Testis (tissue), 2 donors: Measurements from ENCODE around the gene FAM131B.

ENCODE experiments used
- CTCF ChIP-seq, 3 experiments: fragments of 450-650 bp in 2 of 3; fragments of 200-600 bp in 1 of 3; sonication (generic) in 1 of 3; IDR thresholded peaks; one replicate each; pipeline ENCODE4 v1.5.1; 2016 to 2019; ENCODE audit warnings: antibody characterized with exemption in 3 of 3, mild to moderate bottlenecking in 2 of 3, moderate library complexity in 1 of 3
- POLR2A ChIP-seq: fragments of 450-650 bp; IDR thresholded peaks from one replicate; pipeline ENCODE4 v1.6.1; 2017; ENCODE audit warnings: antibody characterized with exemption, mild to moderate bottlenecking, moderate library complexity

GRCh38 chr7:143399642-143400041, 37.1 kb upstream of the FAM131B start:
- TF ChIP-seq CTCF (IDR thresholded peaks at IDR 0.05): no peak
- no peak for TF ChIP-seq POLR2A
